Measurements from ENCODE around the gene CHTOP.

- TF ChIP-seq POLR2A (IDR thresholded peaks at IDR 0.05) = no peak
- TF ChIP-seq CTCF (IDR thresholded peaks at IDR 0.05) = no peak
Observed at GRCh38 chr1:153655333-153655732, 21.5 kb downstream of the CHTOP start.

All from breast epithelium (tissue), 3 donors.